PC-3 (cell line): ENCODE measurements around the gene DNPH1. TPM values are rescaled to one million over a fixed set of nuclear protein-coding genes. Genes with fewer than 3 reads are reported as not detected.
A peak's percentile ranks its signal among the peaks of the same experiment; 100 is the strongest.

Source experiments
- ATAC-seq: fragments of 200-7000 bp; cut with Tn5 transposase; 2 replicates; pipeline ENCODE4 v1.9.1; 2020; ENCODE audit warnings: mild to moderate bottlenecking, moderate library complexity
- BruUV-seq: library from RNA; stranded (reverse); fragments of 400-500 nt; replicated peaks from 2 replicates; lab custom pipeline; 2021; lab: Mats Ljungman, UMichigan
- CTCF ChIA-PET: fragments of 300-600 bp; sonication (Branson Sonifier 250); formaldehyde crosslinking; loops from one replicate; lab custom pipeline; 2022; ENCODE audit warnings: antibody characterized with exemption; lab: Charles Lee
- POLR2A ChIA-PET: fragments of 300-600 bp; sonication (Branson Sonifier 250); formaldehyde crosslinking; loops from one replicate; lab custom pipeline; 2022; ENCODE audit warnings: antibody characterized with exemption; ENCODE audit not compliant: unreplicated experiment; lab: Charles Lee
- DNase-seq: peaks from one replicate; pipeline ENCODE4 v3.0.0-alpha.2; 2015
- H2AFZ ChIP-seq: fragments of 300-600 bp; sonication (generic); 2 replicates; pipeline ENCODE4 v1.6.0; 2016; ENCODE audit warnings: antibody characterized with exemption, low read length
- H3F3A ChIP-seq: fragments of 300-600 bp; sonication (generic); one replicate; pipeline ENCODE4 v1.6.0; 2017; ENCODE audit warnings: antibody characterized with exemption, low read length, control low read depth, mild to moderate bottlenecking; ENCODE audit not compliant: unreplicated experiment
- H3K27ac ChIP-seq: fragments of 300-600 bp; sonication (generic); 2 replicates; pipeline ENCODE4 v1.5.1; 2016; ENCODE audit warnings: mild to moderate bottlenecking, low read length
- H3K27me3 ChIP-seq: fragments of 300-600 bp; sonication (generic); 2 replicates; pipeline ENCODE4 v1.6.1; 2016; ENCODE audit warnings: low read length, mixed read lengths
- H3K36me3 ChIP-seq: fragments of 300-600 bp; sonication (generic); 2 replicates; pipeline ENCODE4 v1.6.1; 2016; ENCODE audit warnings: low read depth, mixed run types, low read length, mixed read lengths
- H3K4me1 ChIP-seq: fragments of 300-600 bp; sonication (generic); 2 replicates; pipeline ENCODE4 v1.5.1; 2016; ENCODE audit warnings: low read length; ENCODE audit not compliant: insufficient read depth
- H3K4me2 ChIP-seq: fragments of 300-600 bp; sonication (generic); 2 replicates; pipeline ENCODE4 v1.6.0; 2016; ENCODE audit warnings: low read length
- H3K4me3 ChIP-seq: fragments of 300-600 bp; sonication (generic); 2 replicates; pipeline ENCODE4 v1.5.1; 2016; ENCODE audit warnings: mild to moderate bottlenecking, low read length, mixed read lengths
- H3K79me2 ChIP-seq: fragments of 300-600 bp; sonication (generic); 2 replicates; pipeline ENCODE4 v1.6.1; 2017; ENCODE audit warnings: low read length, mixed read lengths
- H3K9ac ChIP-seq: fragments of 300-600 bp; sonication (generic); 2 replicates; pipeline ENCODE4 v1.6.0; 2016; ENCODE audit warnings: mild to moderate bottlenecking, low read length
- H3K9me2 ChIP-seq: fragments of 300-600 bp; sonication (generic); replicated peaks from 2 replicates; pipeline ENCODE4 v1.6.1; 2016; ENCODE audit warnings: mixed run types, low read length, mixed read lengths
- H3K9me3 ChIP-seq: fragments of 300-600 bp; sonication (generic); 2 replicates; pipeline ENCODE4 v1.6.1; 2016; ENCODE audit warnings: low read length, mixed read lengths
- H4K20me1 ChIP-seq: fragments of 300-600 bp; sonication (generic); 2 replicates; pipeline ENCODE4 v1.6.1; 2016; ENCODE audit warnings: low read length, mixed read lengths
- CTCF ChIP-seq: fragments of 300-600 bp; sonication (generic); conservative IDR thresholded peaks from 2 replicates; pipeline ENCODE4 v1.5.1; 2017; ENCODE audit warnings: antibody characterized with exemption, low read depth, mild to moderate bottlenecking, low read length
- EZH2 ChIP-seq: fragments of 300-600 bp; sonication (generic); IDR thresholded peaks from one replicate; pipeline ENCODE4 v1.6.1; 2017; ENCODE audit warnings: antibody characterized with exemption, mild to moderate bottlenecking, low read length; ENCODE audit not compliant: unreplicated experiment
- EZH2phosphoT487 ChIP-seq: fragments of 300-600 bp; sonication (generic); IDR thresholded peaks from 2 replicates; pipeline ENCODE4 v1.6.1; 2018; ENCODE audit warnings: mild to moderate bottlenecking, antibody characterized with exemption, low read length, borderline replicate concordance
- intact Hi-C: fragments of 100-400 bp; cut with micrococcal nuclease; formaldehyde crosslinking; loops from 2 replicates; pipeline ENCODE4 v1.9.0; 2023
- total RNA-seq: library from RNA; depleted of rRNA; stranded (reverse); fragments of >200 nt; gene quantifications from 2 replicates; pipeline ENCODE4 v1.2.3, GENCODE V29; 2014

DNPH1 gene
- total RNA-seq, 1 experiment from 2014 or later, result 128 TPM

- Histone ChIP-seq H3F3A (no peaks in the 10 kb centered on the region), H3K9me3 (no peaks in the 10 kb centered on the region), H3K9ac (no peak overlapping the region), H2AFZ (no peak overlapping the region), H3K4me1 (no peaks in the 10 kb centered on the region), H3K27ac (no peak overlapping the region), H3K79me2 (no peaks in the 10 kb centered on the region), H3K4me2 (no peak overlapping the region), H3K4me3 (no peak overlapping the region), H3K9me2 (no peaks in the 10 kb centered on the region), H4K20me1 (no peaks in the 10 kb centered on the region), H3K27me3 (no peaks in the 10 kb centered on the region), H3K36me3 (no peaks in the 10 kb centered on the region)
- DNase-seq, result no peak
- intact Hi-C loops, result no loop called here
- no TSS peak for BruUV-seq
- TF ChIP-seq EZH2phosphoT487 (no peak), EZH2 (no peak), CTCF (no peak)
- ChIA-PET POLR2A (no interaction called here), CTCF (no interaction called here)
- no peak for ATAC-seq
Observed at GRCh38 chr6:43253401-43253800, 24.1 kb upstream of the DNPH1 start.

GRCh38 chr6:43250992-43251373 lies 21.7 kb upstream of the DNPH1 start:
- H3K9me2 ChIP-seq, result no peaks in the 10 kb centered on the region
- BruUV-seq, result no TSS peak

More at GRCh38 chr6:43250992-43251373, 21.7 kb upstream of the DNPH1 start:
- Histone ChIP-seq H3K4me1 (0 out of 2 replicates have a peak, but pooled peaks cover 7% of the 10 kb centered on the region), H3K79me2 (no peaks in the 10 kb centered on the region), H3K4me3 (peak overlapping the region; percentile 7; the same call in 1 of the 2 replicates), H3K9me3 (no peaks in the 10 kb centered on the region), H2AFZ (peak overlapping the region; percentile 50), H3K36me3 (no peaks in the 10 kb centered on the region), H3K9ac (no peak overlapping the region), H3K4me2 (peak overlapping the region; percentile 49), H4K20me1 (no peaks in the 10 kb centered on the region), H3K27ac (no peak overlapping the region), H3K27me3 (no peaks in the 10 kb centered on the region), H3F3A (no peaks in the 10 kb centered on the region)
- no peak for TF ChIP-seq CTCF
- no peak for TF ChIP-seq EZH2
- no peak for TF ChIP-seq EZH2phosphoT487
- ChIA-PET POLR2A (no interaction called here), CTCF (interaction anchor here (1.0 kb wide), 1 partner anchor 22 kb away, joined by 3 read pairs; the partner anchor contains the start of gene DNPH1)
- ATAC-seq (peak; percentile 52), DNase-seq (peak; percentile 54)
- intact Hi-C loops, result no loop called here
